Measurements from ENCODE around the gene MYLK3.
"Not testable (repeated sequence)": the region's sequence is repeated elsewhere in the genome, so short reads cannot be mapped to it uniquely, and the experiment has no call there.

MYLK3 gene

DNA sequence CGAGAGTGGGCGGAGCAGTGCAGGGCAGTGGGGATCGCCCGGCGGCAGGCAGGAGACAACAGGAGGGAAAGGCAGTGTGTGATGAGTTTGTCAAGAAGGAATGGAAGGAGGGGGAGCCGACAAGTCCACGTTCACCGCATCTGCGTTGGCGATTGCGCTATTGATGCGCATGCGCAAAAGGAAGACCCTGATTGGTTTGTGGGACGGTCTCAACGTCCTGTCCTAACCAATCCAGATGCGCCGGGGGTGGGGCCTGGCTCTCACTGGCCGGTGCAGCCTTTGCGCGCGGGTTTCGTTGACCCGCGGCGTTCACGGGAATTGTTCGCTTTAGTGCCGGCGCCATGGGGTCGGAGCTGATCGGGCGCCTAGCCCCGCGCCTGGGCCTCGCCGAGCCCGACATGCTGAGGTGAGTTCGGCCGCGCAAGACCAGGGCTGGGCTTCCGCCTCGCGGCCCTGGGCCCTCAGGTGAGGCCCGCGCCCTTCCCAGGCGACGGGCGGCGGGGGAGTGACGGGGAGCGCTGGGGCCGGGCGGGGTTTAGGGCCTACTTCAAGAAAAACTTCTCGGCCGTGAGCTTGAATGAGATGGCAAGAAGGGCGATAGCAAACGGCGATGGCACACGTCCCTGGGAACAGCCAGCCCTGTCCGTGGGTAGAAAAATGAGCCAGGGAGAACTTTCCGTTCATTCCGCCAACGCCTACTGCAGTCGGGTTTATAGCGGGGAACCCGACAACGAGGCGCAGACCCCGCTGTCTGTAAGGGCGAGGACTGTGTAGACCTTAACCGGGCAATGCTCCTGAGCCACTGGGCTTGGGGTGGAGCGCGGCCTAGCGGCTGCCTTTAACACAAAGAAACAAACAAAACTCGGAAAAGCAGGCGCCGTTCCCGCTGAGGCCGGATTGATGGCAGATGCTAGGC, 58.5 kb downstream of the MYLK3 start, which contains the start of gene ORC6:
Gene ORC6 (plus strand): TSS at position 295 of the 916 bp plus-strand sequence. CDS start 47 bp downstream, at position 342.
- peak; percentile 93 for DNase-seq

DNA sequence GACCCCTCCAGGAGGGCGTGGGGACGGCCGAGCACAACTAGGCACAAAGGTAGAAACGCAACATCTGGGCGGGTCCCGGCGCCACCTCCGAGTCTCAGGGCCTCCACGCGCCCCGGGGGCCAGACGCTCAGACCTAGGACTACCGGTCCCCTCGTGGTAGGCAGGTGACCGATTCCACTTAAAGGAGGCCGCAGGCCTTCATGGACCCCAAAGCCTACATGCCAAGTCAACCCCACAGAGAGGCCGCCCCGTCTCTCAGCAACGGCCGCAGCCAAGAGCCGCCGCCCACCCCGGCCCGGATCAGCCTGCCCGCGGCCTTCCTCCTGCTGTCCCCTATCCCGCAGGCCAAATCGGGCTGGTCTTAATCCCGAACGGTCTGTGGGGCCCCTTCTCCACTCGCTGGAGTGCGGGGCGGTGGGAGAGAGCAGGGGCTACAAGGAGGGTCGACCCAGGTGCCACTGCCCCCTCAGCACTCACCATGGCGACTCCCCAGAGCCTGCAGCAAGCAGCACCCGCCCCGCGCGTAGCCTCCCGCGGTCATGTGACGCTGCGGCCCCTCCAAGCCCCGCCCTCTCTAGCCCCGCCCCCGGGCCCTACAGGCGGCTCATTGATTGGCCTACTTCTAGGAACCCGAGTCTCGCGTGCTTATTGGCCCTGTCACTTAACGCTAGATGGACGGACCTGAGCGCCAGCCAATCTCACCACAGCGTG, 59.3 kb downstream of the MYLK3 start, which contains the start of gene VPS35:
Gene VPS35 (minus strand): TSS at position 525 of the 711 bp plus-strand sequence. CDS start 45 bp downstream, at position 480.
- peak; percentile 95 for DNase-seq

DNA sequence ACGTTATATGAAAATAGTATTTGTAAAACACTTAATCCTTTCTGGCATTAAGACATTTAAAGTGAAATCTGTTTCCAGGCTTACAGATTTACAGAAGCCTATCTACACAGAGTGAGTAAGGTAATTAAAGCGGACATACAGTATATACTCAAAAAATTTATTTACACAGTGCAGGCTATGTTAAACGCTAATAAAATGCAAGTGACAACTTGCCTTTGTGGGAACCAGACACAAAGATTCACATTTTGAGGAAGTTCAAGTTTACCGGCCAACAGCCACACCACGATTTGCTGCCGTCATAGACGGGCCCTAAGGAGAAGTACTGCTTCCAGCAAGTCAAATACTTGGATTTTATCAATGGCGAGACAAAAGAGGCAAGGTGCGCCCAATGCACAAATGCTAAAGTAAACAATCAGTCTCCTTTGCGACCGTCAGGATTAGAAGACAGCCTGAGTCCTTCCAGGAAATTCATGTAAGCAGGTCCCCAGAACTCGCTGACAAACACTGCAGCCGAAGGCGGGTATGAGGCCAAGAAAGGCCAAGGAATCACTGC, 60.0 kb downstream of the MYLK3 start:
- DNase-seq: no peak

DNA sequence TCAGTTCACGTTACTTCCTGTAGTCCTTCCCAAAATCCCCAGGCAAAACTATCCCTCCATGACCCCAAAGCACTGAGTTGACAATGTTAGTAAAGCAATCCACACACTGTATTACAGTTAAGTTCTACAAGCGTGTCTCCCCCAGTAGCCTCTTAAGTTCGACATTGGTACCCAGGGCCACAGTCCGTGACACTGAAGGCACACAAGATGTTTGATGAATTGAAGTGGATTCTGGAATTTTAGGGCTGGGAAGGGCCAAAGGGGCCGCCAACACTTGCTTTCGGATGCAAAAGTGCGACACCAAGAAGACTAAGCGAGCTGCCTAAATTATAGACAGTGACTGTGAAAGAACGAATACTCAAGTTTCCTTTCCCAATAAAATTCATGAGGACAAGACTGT, 60.7 kb downstream of the MYLK3 start:
- DNase-seq: no peak

DNA sequence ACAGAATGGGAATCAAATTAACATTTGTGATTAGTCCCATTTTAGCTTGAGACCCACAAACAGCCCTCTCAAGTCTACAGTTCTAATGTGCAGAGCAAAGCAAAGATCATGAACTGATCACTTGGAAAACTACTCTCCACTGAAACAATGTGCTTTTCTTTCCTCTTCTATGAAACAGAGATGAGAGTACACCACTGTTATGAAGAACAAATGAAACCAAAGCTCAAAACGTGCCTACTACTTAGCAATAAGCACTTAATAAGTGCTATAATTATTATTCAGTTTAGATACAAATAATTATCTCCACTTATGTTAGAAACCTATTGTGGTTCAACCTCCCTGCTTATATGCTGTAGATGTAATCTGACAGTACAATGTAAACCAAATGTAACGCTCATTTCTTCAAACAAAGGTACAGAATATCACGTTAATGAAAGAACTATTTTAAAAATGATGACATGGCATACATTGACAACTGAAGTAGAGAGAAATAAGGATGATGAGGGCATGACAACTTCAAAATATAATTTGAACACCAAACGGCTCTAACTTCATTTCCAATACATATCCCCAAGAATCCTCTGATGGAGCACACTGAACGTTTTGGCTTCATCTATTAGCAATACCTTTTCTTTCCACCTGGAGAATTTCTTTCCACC, 61.2 kb downstream of the MYLK3 start:
- DNase-seq: no peak

DNA sequence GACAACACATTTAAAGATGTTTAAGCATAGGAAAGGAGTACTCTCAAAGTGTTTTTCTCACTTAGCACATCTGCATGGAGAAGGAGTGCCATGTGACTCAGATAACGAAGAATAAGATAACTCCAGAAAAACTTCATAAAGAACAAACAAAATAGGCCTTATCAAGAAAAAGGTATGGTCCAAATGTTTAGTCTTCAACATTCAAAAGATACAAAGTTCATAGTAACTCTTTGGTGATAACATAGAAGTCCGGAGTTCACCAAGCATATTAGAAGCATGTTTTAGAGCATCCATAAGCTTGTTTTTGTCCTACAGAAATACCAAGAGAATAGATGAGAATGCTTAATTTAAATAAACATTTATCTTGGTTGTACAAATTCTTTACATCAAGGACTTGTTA, 66.3 kb downstream of the MYLK3 start:
- DNase-seq: not testable (repeated sequence)

DNA sequence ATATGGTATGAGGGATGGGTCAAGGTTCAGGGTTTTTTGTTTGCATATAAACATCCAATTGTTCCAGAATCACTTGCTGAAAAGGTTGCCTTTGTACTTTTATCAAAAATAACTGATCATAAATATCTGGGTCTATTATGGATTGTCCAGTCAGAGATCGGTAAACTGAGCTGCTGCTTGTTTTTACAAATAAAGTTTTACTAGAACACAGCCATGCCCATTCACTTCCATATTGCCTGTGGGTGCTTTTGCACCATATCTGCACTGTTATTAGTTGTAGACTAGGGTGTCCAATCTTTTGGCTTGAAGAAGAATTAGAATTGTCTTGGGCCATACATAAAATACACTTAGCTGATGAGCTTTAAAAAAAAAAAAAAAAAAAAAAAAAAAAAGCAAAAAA, 70.2 kb downstream of the MYLK3 start:
- not testable (repeated sequence) for DNase-seq

DNA sequence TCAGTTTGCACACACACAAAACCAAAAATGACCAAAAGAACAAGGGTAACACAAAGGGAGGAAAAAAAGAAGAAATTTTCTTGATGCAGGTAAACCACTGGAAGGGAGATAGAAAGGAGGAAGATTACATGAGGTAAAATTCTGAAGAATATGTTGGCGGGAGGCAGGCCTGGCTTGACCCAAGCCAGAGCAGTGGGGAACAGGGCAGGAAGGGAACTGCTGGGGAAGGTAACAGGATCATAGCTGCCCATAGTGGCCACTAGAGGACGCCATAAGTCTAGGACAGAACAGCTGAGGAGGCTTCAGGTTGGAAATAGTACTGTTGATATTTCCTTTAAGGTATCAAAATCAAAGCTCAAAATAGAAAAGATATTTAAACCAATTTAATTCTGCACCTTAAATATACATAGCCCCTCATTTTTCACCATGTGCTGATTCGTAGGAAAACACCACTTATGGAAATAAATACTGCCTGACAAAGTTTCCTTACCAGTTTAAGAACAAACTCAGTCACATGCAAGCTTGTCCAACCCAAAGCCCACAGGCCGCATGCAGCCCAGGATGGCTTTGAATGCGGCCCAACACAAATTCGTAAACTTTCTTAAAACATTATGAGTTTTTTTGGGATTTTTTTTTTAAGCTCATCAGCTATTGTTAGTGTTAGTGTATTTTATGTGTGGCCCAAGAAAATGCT, 74.7 kb downstream of the MYLK3 start:
- no peak for DNase-seq

DNA sequence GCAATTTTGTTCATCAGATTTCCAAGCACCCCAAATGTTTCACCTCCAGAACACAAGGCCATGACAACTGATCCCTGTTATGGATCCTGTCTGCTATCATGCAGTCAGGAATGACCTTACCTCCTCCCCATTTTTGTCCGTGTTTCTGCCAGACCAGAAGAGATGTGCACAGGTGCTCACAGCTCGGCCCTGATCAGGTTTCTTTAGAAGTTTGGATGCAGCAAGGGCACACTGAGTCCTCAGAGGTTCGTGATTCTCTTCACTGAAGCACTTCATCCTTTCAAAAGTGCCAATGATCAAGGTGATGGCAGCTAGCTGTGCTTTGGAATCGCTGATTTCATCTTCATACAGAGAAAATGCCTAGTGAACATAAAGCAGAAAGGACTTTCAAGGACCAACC, 86.0 kb downstream of the MYLK3 start:
- DNase-seq: no peak

DNA sequence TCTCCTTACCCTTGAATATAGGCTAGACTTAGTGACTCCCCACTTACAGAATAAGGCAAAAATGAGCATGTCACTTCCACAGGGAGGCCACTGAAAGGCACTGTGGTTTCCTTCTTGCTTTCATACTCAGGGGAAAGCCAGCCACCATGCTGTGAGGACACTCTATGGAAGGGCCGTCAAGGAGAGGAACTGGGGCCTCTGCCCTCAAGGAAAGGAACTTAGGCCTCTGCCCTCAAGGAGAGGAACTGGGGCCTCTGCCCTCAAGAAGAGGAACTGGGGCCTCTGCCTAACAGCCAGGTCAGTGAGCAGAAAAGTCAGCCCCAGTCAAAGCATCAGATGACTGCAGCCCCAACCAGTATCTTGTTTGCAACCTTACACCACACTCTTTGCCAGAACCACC, 89.2 kb downstream of the MYLK3 start:
- no peak for DNase-seq

Measured in NCI-H510A (cell line).